ENCODE measurements around the gene MIEF1. TPM values are rescaled to one million over a fixed set of nuclear protein-coding genes. Genes with fewer than 3 reads are reported as not detected.

Gene MIEF1
- total RNA-seq, 2 donors from 2014 or later = 16.5 to 16.8 TPM

- intact Hi-C loops (cut with DNase I) = no loop called here
- no peak for DNase-seq (ENCODE audit: low spot score)
These were observed 65.3 kb downstream of the MIEF1 start for GRCh38 chr22:39567135-39567946.

Other genes starting within 250 kb of the MIEF1 start
- 1,000 to 10,000 TPM; 1,303 to 1,339 TPM for gene RPL3, start 182.7 kb upstream of the MIEF1 start, total RNA-seq
- 10 to 100 TPM; 12.8 to 15.2 TPM for gene SYNGR1, start 152.3 kb upstream of the MIEF1 start, total RNA-seq
- gene TAB1, start 102.5 kb upstream of the MIEF1 start, total RNA-seq = 10 to 100 TPM; 20.0 to 20.7 TPM
- gene MGAT3, start 45.3 kb upstream of the MIEF1 start, total RNA-seq = 1 to 10 TPM; 2.3 to 3.2 TPM
- 100 to 1,000 TPM; 414 to 565 TPM for gene ATF4, start 18.3 kb downstream of the MIEF1 start, total RNA-seq
- 10 to 100 TPM; 49.9 to 54.4 TPM for gene RPS19BP1, start 30.5 kb downstream of the MIEF1 start, total RNA-seq
- gene CACNA1I, start 68.5 kb downstream of the MIEF1 start, total RNA-seq = under 1 TPM; 0.05 to 0.09 TPM